Measurements from ENCODE around the gene SYTL3. TPM values are rescaled to one million over a fixed set of nuclear protein-coding genes. Genes with fewer than 3 reads are reported as not detected.
"Not testable (repeated sequence)": the region's sequence is repeated elsewhere in the genome, so short reads cannot be mapped to it uniquely, and the experiment has no call there.

SYTL3 gene
- total and polyA plus RNA-seq, 2 of the 8 experiments (the other 6 are each of a cell fraction or from before 2014, with no cell fraction given): 0.27 to 0.99 TPM

GRCh38 chr6:158614606-158615005 is 35.2 kb upstream of the SYTL3 start:
- H2AK5ac ChIP-seq (ENCODE audit: low read depth, low read length); H2BK120ac ChIP-seq (replicated peaks; ENCODE audit: low read depth, low read length); H3K4me3 ChIP-seq (ENCODE audit: extremely low read depth in 1 of 4, insufficient read depth in 2 of 4, low read depth in 3 of 4, low read length in 4 of 4); H3K79me2 ChIP-seq (ENCODE audit: control insufficient read depth in 1 of 2, insufficient read depth in 2 of 2, low read length in 2 of 2); H2BK20ac ChIP-seq (ENCODE audit: low read length); H3K27ac ChIP-seq (ENCODE audit: low read depth, low read length); H4K91ac ChIP-seq (replicated peaks; ENCODE audit: insufficient read length, low read length); H3K9ac ChIP-seq (replicated peaks in 1 of 4; ENCODE audit: extremely low read depth in 1 of 4, low read depth in 3 of 4, low read length in 3 of 4); H3K4me2 ChIP-seq (ENCODE audit: insufficient read depth in 1 of 2, low read depth in 2 of 2, low read length in 2 of 2); H4K8ac ChIP-seq (ENCODE audit: extremely low read depth, insufficient read depth, low read length); DNase-seq (ENCODE audit: low read depth in 1 of 2, low spot score in 2 of 2); H3K9me3 ChIP-seq (ENCODE audit: insufficient read depth in 2 of 2, low read depth in 1 of 2, low read length in 1 of 2); H3K14ac ChIP-seq (ENCODE audit: insufficient read length); H4K5ac ChIP-seq (ENCODE audit: insufficient read length, low read depth, low read length); H3K27me3 ChIP-seq (replicated peaks in 1 of 4; ENCODE audit: control insufficient read depth in 3 of 4, extremely low read depth in 1 of 4, insufficient read depth in 3 of 4, low read length in 3 of 4); H2AFZ ChIP-seq (ENCODE audit: low read length); H4K20me1 ChIP-seq (replicated peaks in 1 of 2; ENCODE audit: control insufficient read depth in 1 of 2, insufficient read depth in 2 of 2, low read length in 2 of 2); H2BK5ac ChIP-seq (ENCODE audit: low read depth, low read length); H3K18ac ChIP-seq (ENCODE audit: extremely low read depth, low read length); H3K4ac ChIP-seq (replicated peaks; ENCODE audit: insufficient read length, low read depth, low read length); H2BK15ac ChIP-seq (ENCODE audit: low read length); POLR2A ChIA-PET (ENCODE audit: partially characterized antibody); H3K79me1 ChIP-seq (ENCODE audit: low read depth, low read length); H3K23ac ChIP-seq (ENCODE audit: insufficient read length); FAIRE-seq; H3K56ac ChIP-seq (replicated peaks; ENCODE audit: insufficient read length, low read depth, low read length); H3K23me2 ChIP-seq (ENCODE audit: low read depth, low read length); H2BK12ac ChIP-seq (ENCODE audit: low read depth, low read length): not testable (repeated sequence)
- peaks cover 7 to 17% (median 11%) of the 10 kb centered on the region in 4 experiments; a peak in 7 of 8 replicates for H3K36me3 ChIP-seq (ENCODE audit: control insufficient read depth in 2 of 4, insufficient read depth in 4 of 4, low read length in 3 of 4)
- peaks cover 7 to 15% (median 10%) of the 10 kb centered on the region in 4 experiments; a peak in 5 of 7 replicates for H3K4me1 ChIP-seq (replicated peaks in 1 of 4; ENCODE audit: control insufficient read depth in 3 of 4, insufficient read depth in 4 of 4, low read length in 3 of 4)
- CTCF ChIA-PET (ENCODE audit: partially characterized antibody): interaction anchor here (1.3 kb wide), 1 partner anchor 8 kb away, joined by 5 read pairs; no protein-coding TSS in a partner anchor
- WGBS, 2 experiments (ENCODE audit: extremely low coverage in 1 of 2, insufficient coverage in 1 of 2, insufficient read length in 1 of 2, insufficient replicate concordance in 2 of 2, low coverage in 1 of 2, low lambda C conversion rate in 2 of 2, missing lambda C conversion rate in 1 of 2): 92% methylated on average over 3 of the region's 3 CpGs; no CpG with 5 or more reads in 1 of the 2 experiments

GRCh38 chr6:158618289-158618688 is 31.6 kb upstream of the SYTL3 start:
- H3K4me3 ChIP-seq (ENCODE audit: extremely low read depth in 1 of 4, insufficient read depth in 2 of 4, low read depth in 3 of 4, low read length in 4 of 4); H2BK5ac ChIP-seq (ENCODE audit: low read depth, low read length); H3K23me2 ChIP-seq (ENCODE audit: low read depth, low read length); DNase-seq (ENCODE audit: low read depth in 1 of 2, low spot score in 2 of 2); H2AFZ ChIP-seq (ENCODE audit: low read length); H4K8ac ChIP-seq (ENCODE audit: extremely low read depth, insufficient read depth, low read length); H3K18ac ChIP-seq (ENCODE audit: extremely low read depth, low read length); H3K9ac ChIP-seq (replicated peaks in 1 of 4; ENCODE audit: extremely low read depth in 1 of 4, low read depth in 3 of 4, low read length in 3 of 4); H3K27ac ChIP-seq (ENCODE audit: low read depth, low read length); H3K4me2 ChIP-seq (ENCODE audit: insufficient read depth in 1 of 2, low read depth in 2 of 2, low read length in 2 of 2); H2BK120ac ChIP-seq (replicated peaks; ENCODE audit: low read depth, low read length); H3K14ac ChIP-seq (ENCODE audit: insufficient read length); H2AK5ac ChIP-seq (ENCODE audit: low read depth, low read length); H2BK15ac ChIP-seq (ENCODE audit: low read length); H2BK20ac ChIP-seq (ENCODE audit: low read length); H3K4ac ChIP-seq (replicated peaks; ENCODE audit: insufficient read length, low read depth, low read length); H3K9me3 ChIP-seq (ENCODE audit: insufficient read depth in 2 of 2, low read depth in 1 of 2, low read length in 1 of 2); H3K4me1 ChIP-seq (replicated peaks in 1 of 4; ENCODE audit: control insufficient read depth in 3 of 4, insufficient read depth in 4 of 4, low read length in 3 of 4); H3K79me2 ChIP-seq (ENCODE audit: control insufficient read depth in 1 of 2, insufficient read depth in 2 of 2, low read length in 2 of 2); H4K20me1 ChIP-seq (replicated peaks in 1 of 2; ENCODE audit: control insufficient read depth in 1 of 2, insufficient read depth in 2 of 2, low read length in 2 of 2); FAIRE-seq; H4K91ac ChIP-seq (replicated peaks; ENCODE audit: insufficient read length, low read length); H3K23ac ChIP-seq (ENCODE audit: insufficient read length); H3K79me1 ChIP-seq (ENCODE audit: low read depth, low read length); H4K5ac ChIP-seq (ENCODE audit: insufficient read length, low read depth, low read length); H3K27me3 ChIP-seq (replicated peaks in 1 of 4; ENCODE audit: control insufficient read depth in 3 of 4, extremely low read depth in 1 of 4, insufficient read depth in 3 of 4, low read length in 3 of 4); H3K56ac ChIP-seq (replicated peaks; ENCODE audit: insufficient read length, low read depth, low read length); POLR2A ChIA-PET (ENCODE audit: partially characterized antibody); H2BK12ac ChIP-seq (ENCODE audit: low read depth, low read length): not testable (repeated sequence)
- WGBS, 2 experiments (ENCODE audit: extremely low coverage in 1 of 2, insufficient coverage in 1 of 2, insufficient read length in 1 of 2, insufficient replicate concordance in 2 of 2, low coverage in 1 of 2, low lambda C conversion rate in 2 of 2, missing lambda C conversion rate in 1 of 2): 92% methylated on average over 3 of the region's 3 CpGs; no CpG with 5 or more reads in 1 of the 2 experiments
- H3K36me3 ChIP-seq (ENCODE audit: control insufficient read depth in 2 of 4, insufficient read depth in 4 of 4, low read length in 3 of 4): peaks cover 2 to 31% (median 10%) of the 10 kb centered on the region in 4 experiments; a peak in 5 of 8 replicates
- CTCF ChIA-PET (ENCODE audit: partially characterized antibody): interaction anchor here (1.1 to 1.8 kb wide), 2 partner anchors 13 kb away, joined by 3 to 9 read pairs; no protein-coding TSS in a partner anchor
